Measurements from ENCODE around the gene MYO15A. TPM values are rescaled to one million over a fixed set of nuclear protein-coding genes. Genes with fewer than 3 reads are reported as not detected.

MYO15A gene
- total and polyA plus RNA-seq, 8 donors = 0.31 to 10.5 (median 0.50) TPM; not detected in 1

GRCh38 chr17:18176176-18176575 is 67.6 kb downstream of the MYO15A start:
- 80 to 90% (median 81%) methylated on average over 7 of the region's 7 CpGs for WGBS, 5 donors
- DNase-seq = no peak
- no peaks in the 10 kb centered on the region for H3K27me3 ChIP-seq
- no peak overlapping the region for H3K4me3 ChIP-seq
- H3K36me3 ChIP-seq = no peaks in the 10 kb centered on the region
- H3K4me1 ChIP-seq = peaks cover 0 to 20% (median 3%) of the 10 kb centered on the region in 4 donors
- TF ChIP-seq POLR2A (IDR thresholded peaks at IDR 0.05) (no peak), EP300 (IDR thresholded peaks at IDR 0.05) (no peak), POLR2AphosphoS5 (IDR thresholded peaks at IDR 0.05) (no peak), CTCF (IDR thresholded peaks at IDR 0.05) (no peak)
- no peaks in the 10 kb centered on the region for H3K9me3 ChIP-seq
- no peak overlapping the region for H3K27ac ChIP-seq
- intact Hi-C loops (cut with DNase I; ENCODE audit: low total_unique reads) = no loop called here

DNA sequence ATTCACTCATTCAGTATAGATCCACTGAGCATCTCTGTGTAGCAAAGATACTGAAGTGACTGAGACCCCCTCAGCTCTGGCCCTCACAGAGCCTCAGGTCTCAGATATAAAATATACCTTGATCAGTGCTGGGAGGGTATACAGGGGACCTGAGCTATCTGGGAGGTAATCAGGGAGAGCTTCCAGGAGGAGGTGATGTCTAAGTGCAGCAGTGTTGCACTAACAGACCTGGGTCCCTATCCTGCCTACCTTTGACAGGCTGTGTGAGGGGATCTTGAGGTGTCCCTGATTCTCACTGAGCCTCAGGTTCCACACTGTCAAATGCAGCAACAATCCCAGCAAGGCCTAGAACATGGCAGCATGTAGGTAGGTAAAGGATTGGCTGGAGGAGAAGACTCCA is 68.6 kb downstream of the MYO15A start:
- no peak overlapping the region for H3K4me3 ChIP-seq
- intact Hi-C loops (cut with DNase I; ENCODE audit: low total_unique reads) = no loop called here
- no peaks in the 10 kb centered on the region for H3K9me3 ChIP-seq
- peaks cover 6 to 30% (median 10%) of the 10 kb centered on the region in 4 donors for H3K4me1 ChIP-seq
- TF ChIP-seq CTCF (IDR thresholded peaks at IDR 0.05) = no peak
- TF ChIP-seq EP300 (IDR thresholded peaks at IDR 0.05) = no peak
- TF ChIP-seq POLR2AphosphoS5 (IDR thresholded peaks at IDR 0.05) = no peak
- TF ChIP-seq POLR2A (IDR thresholded peaks at IDR 0.05) = no peak
- no peaks in the 10 kb centered on the region for H3K27me3 ChIP-seq
- no peak overlapping the region for H3K27ac ChIP-seq
- no peaks in the 10 kb centered on the region for H3K36me3 ChIP-seq
- no peak for DNase-seq

GRCh38 chr17:18177722-18178121 is 69.2 kb downstream of the MYO15A start:
- Histone ChIP-seq H3K9me3 (no peaks in the 10 kb centered on the region), H3K36me3 (no peaks in the 10 kb centered on the region), H3K27ac (no peak overlapping the region), H3K4me3 (no peak overlapping the region), H3K4me1 (peaks cover 12 to 36% (median 16%) of the 10 kb centered on the region in 4 donors), H3K27me3 (no peaks in the 10 kb centered on the region)
- no peak for TF ChIP-seq POLR2A (IDR thresholded peaks at IDR 0.05)
- no peak for TF ChIP-seq CTCF (IDR thresholded peaks at IDR 0.05)
- TF ChIP-seq POLR2AphosphoS5 (IDR thresholded peaks at IDR 0.05) = no peak
- no peak for TF ChIP-seq EP300 (IDR thresholded peaks at IDR 0.05)
- WGBS, 5 donors = 91 to 96% (median 93%) methylated on average over 8 of the region's 8 CpGs
- DNase-seq = no peak
- intact Hi-C loops (cut with DNase I; ENCODE audit: low total_unique reads) = no loop called here

GRCh38 chr17:18179196-18179595 is 70.6 kb downstream of the MYO15A start:
- Histone ChIP-seq H3K4me3 (no peak overlapping the region), H3K4me1 (peaks cover 12 to 36% (median 17%) of the 10 kb centered on the region in 4 donors), H3K27ac (no peak overlapping the region), H3K27me3 (no peaks in the 10 kb centered on the region), H3K9me3 (no peaks in the 10 kb centered on the region), H3K36me3 (no peaks in the 10 kb centered on the region)
- no peak for TF ChIP-seq POLR2A (IDR thresholded peaks at IDR 0.05)
- no peak for TF ChIP-seq POLR2AphosphoS5 (IDR thresholded peaks at IDR 0.05)
- TF ChIP-seq EP300 (IDR thresholded peaks at IDR 0.05) = no peak
- TF ChIP-seq CTCF (IDR thresholded peaks at IDR 0.05) = no peak
- intact Hi-C loops (cut with DNase I; ENCODE audit: low total_unique reads) = no loop called here
- peak in 1 of 2 donors; percentile 71 for DNase-seq
- WGBS, 5 donors = 41 to 82% (median 54%) methylated on average over 1 of the region's 1 CpG

Measured in stomach (tissue), 9 donors.